HCT116 (cell line): Measurements from ENCODE around the gene SLC27A3. TPM values are rescaled to one million over a fixed set of nuclear protein-coding genes. Genes with fewer than 3 reads are reported as not detected.
A peak's percentile ranks its signal among the peaks of the same experiment; 100 is the strongest.

Experiments used
- ATAC-seq: fragments of 200-7000 bp; cut with Tn5 transposase; 2 replicates; pipeline ENCODE4 v1.9.1; 2020; ENCODE audit warnings: mild to moderate bottlenecking, moderate library complexity
- BruUV-seq: library from RNA; stranded (reverse); fragments of 400-500 nt; replicated peaks from 2 replicates; lab custom pipeline; 2021; lab: Mats Ljungman, UMichigan
- CTCF ChIA-PET: fragments of 300-600 bp; sonication (Branson Sonifier 250); formaldehyde crosslinking; loops from one replicate; lab custom pipeline; 2021; ENCODE audit warnings: antibody characterized with exemption; lab: Charles Lee
- POLR2A ChIA-PET: fragments of 300-600, 350-600 bp; sonication (Branson Sonifier 250); formaldehyde crosslinking; loops from one replicate; lab custom pipeline; 2021; ENCODE audit warnings: antibody characterized with exemption; lab: Charles Lee
- RAD21 ChIA-PET, 2 experiments: fragments of 300-600 bp; sonication (Branson Sonifier 250); formaldehyde crosslinking; loops; one replicate each; lab custom pipeline; 2023; ENCODE audit warnings: low total read pairs in 2 of 2; ENCODE audit not compliant: uncharacterized antibody in 2 of 2, unreplicated experiment in 2 of 2, low non-redundant PET in 1 of 2; lab: Charles Lee
- DNase-seq: peaks from one replicate; pipeline ENCODE4 v3.0.0-alpha.2; 2010; ENCODE audit warnings: low read depth, low spot score
- H2AFZ ChIP-seq: fragments of 200-600 bp; shearing (Covaris generic), sonication (generic); 2 replicates; pipeline ENCODE4 v1.6.1; 2017; ENCODE audit warnings: low read depth, mixed run types, mixed read lengths, antibody characterized with exemption, low read length; ENCODE audit not compliant: poor library complexity, severe bottlenecking
- H3K27ac ChIP-seq: 2 replicates; pipeline ENCODE4 v1.5.1; 2012; ENCODE audit warnings: low read depth, low read length
- H3K27me3 ChIP-seq: fragments of 200-600 bp; sonication (generic); 2 replicates; pipeline ENCODE4 v1.6.1; 2016; ENCODE audit warnings: mixed run types, low read length, mixed read lengths; ENCODE audit not compliant: insufficient read depth
- H3K36me3 ChIP-seq, 2 experiments: fragments of 200-500 bp in 1 of 2; fragments of 200-600 bp in 1 of 2; sonication (Bioruptor generic) in 1 of 2; sonication (generic) in 1 of 2; 2 replicates each; pipeline versions ENCODE4 v1.5.1 to v1.6.1; 2014 to 2016; ENCODE audit warnings: low read length in 2 of 2, inconsistent platforms in 1 of 2, mixed read lengths in 1 of 2, mixed run types in 1 of 2; ENCODE audit not compliant: insufficient read depth in 2 of 2, control insufficient read depth in 1 of 2
- H3K4me1 ChIP-seq, 2 experiments: fragments of 200-600 bp in 1 of 2; sonication (generic) in 1 of 2; 2 replicates each; pipeline versions ENCODE4 v1.5.1 to v1.6.1; 2012 to 2017; ENCODE audit warnings: low read length in 2 of 2, inconsistent platforms in 1 of 2, mild to moderate bottlenecking in 1 of 2, mixed read lengths in 1 of 2, mixed run types in 1 of 2, moderate library complexity in 1 of 2; ENCODE audit not compliant: insufficient read depth in 2 of 2, control insufficient read depth in 1 of 2
- H3K4me2 ChIP-seq: fragments of 200-600 bp; sonication (generic); 2 replicates; pipeline ENCODE4 v1.6.1; 2017; ENCODE audit warnings: mixed run types, low read length, mixed read lengths
- H3K4me3 ChIP-seq, 2 experiments: fragments of 200-600 bp in 1 of 2; sonication (generic) in 1 of 2; replicated peaks in 1 of 2; 2 replicates each; pipeline ENCODE4 v1.5.1; 2011 to 2016; ENCODE audit warnings: low read length in 2 of 2, control low read depth in 1 of 2, low read depth in 1 of 2, mild to moderate bottlenecking in 1 of 2, mixed read lengths in 1 of 2, mixed run types in 1 of 2
- H3K79me2 ChIP-seq: fragments of 200-600 bp; sonication (generic); 2 replicates; pipeline ENCODE4 v1.6.1; 2017; ENCODE audit warnings: mild to moderate bottlenecking, mixed run types, low read length, moderate library complexity, mixed read lengths; ENCODE audit not compliant: insufficient read depth
- H3K9ac ChIP-seq: fragments of 200-600 bp; sonication (generic); 2 replicates; pipeline ENCODE4 v1.6.1; 2016; ENCODE audit warnings: low read length, mixed read lengths
- H3K9me2 ChIP-seq: fragments of 200-600 bp; sonication (generic), shearing (Covaris generic); 2 replicates; pipeline ENCODE4 v1.6.1; 2017; ENCODE audit warnings: mixed run types, mild to moderate bottlenecking, moderate library complexity; ENCODE audit not compliant: insufficient read depth
- H3K9me3 ChIP-seq, 2 experiments: fragments of 200-500 bp in 1 of 2; fragments of 200-600 bp in 1 of 2; sonication (Bioruptor generic) in 1 of 2; sonication (generic) in 1 of 2; 2 replicates each; pipeline ENCODE4 v1.6.1; 2014 to 2017; ENCODE audit warnings: low read length in 2 of 2, mixed read lengths in 2 of 2, inconsistent platforms in 1 of 2, low read depth in 1 of 2, mild to moderate bottlenecking in 1 of 2, mixed run types in 1 of 2, moderate library complexity in 1 of 2; ENCODE audit not compliant: control insufficient read depth in 1 of 2, insufficient read depth in 1 of 2
- H4K20me1 ChIP-seq: fragments of 200-600 bp; sonication (generic), shearing (Covaris generic); 2 replicates; pipeline ENCODE4 v1.6.1; 2017; ENCODE audit warnings: mixed run types, mild to moderate bottlenecking, moderate library complexity; ENCODE audit not compliant: insufficient read depth
- ATF3 ChIP-seq: IDR thresholded peaks from 2 replicates; pipeline ENCODE4 v1.6.1; 2012
- CBX3 ChIP-seq: IDR thresholded peaks from 2 replicates; pipeline ENCODE4 v1.6.1; 2012; ENCODE audit warnings: low read depth
- EGR1 ChIP-seq: IDR thresholded peaks from 2 replicates; pipeline ENCODE4 v1.6.1; 2012; ENCODE audit warnings: low read depth
- ELF1 ChIP-seq: IDR thresholded peaks from 2 replicates; pipeline ENCODE4 v1.6.1; 2012; ENCODE audit warnings: low read depth, borderline replicate concordance
- EZH2 ChIP-seq: fragments of 200-600 bp; sonication (generic); IDR thresholded peaks from 2 replicates; pipeline ENCODE4 v1.6.1; 2017; ENCODE audit warnings: antibody characterized with exemption, mixed run types
- EZH2phosphoT487 ChIP-seq: fragments of 200-600 bp; IDR thresholded peaks from 2 replicates; pipeline ENCODE4 v1.6.1; 2018; ENCODE audit warnings: antibody characterized with exemption, borderline replicate concordance
- MAX ChIP-seq: IDR thresholded peaks from 2 replicates; pipeline ENCODE4 v1.6.1; 2012
- POLR2AphosphoS5 ChIP-seq: IDR thresholded peaks from 2 replicates; pipeline ENCODE4 v1.6.1; 2011; ENCODE audit warnings: mild to moderate bottlenecking, low read depth, low read length, moderate library complexity
- RAD21 ChIP-seq: IDR thresholded peaks from 2 replicates; pipeline ENCODE4 v1.6.1; 2012; ENCODE audit warnings: low read depth, mild to moderate bottlenecking
- REST ChIP-seq: IDR thresholded peaks from 2 replicates; pipeline ENCODE4 v1.6.1; 2012; ENCODE audit warnings: low read depth
- SIN3A ChIP-seq: IDR thresholded peaks from 2 replicates; pipeline ENCODE4 v1.6.1; 2012; ENCODE audit warnings: low read depth
- SP1 ChIP-seq: IDR thresholded peaks from 2 replicates; pipeline ENCODE4 v1.6.1; 2012; ENCODE audit warnings: low read depth
- SRF ChIP-seq: IDR thresholded peaks from 2 replicates; pipeline ENCODE4 v1.6.1; 2012; ENCODE audit warnings: low read depth
- TCF7L2 ChIP-seq: IDR thresholded peaks from 2 replicates; pipeline ENCODE4 v1.7.0; 2011; ENCODE audit warnings: borderline replicate concordance, inconsistent platforms; ENCODE audit not compliant: insufficient read depth, insufficient read length; ENCODE audit errors: extremely low read depth
- ZBTB33 ChIP-seq: IDR thresholded peaks from 2 replicates; pipeline ENCODE4 v1.6.1; 2011; ENCODE audit warnings: mild to moderate bottlenecking, low read length, moderate library complexity; ENCODE audit not compliant: insufficient replicate concordance; ENCODE audit errors: extremely low read depth
- ZFX ChIP-seq: fragments of 450-650 bp; IDR thresholded peaks from 2 replicates; pipeline ENCODE4 v1.6.1; 2017
- ZNF274 ChIP-seq: fragments of 200-500 bp; sonication (Bioruptor generic); IDR thresholded peaks from 2 replicates; pipeline ENCODE4 v1.6.1; 2014; ENCODE audit warnings: mild to moderate bottlenecking, low read depth, low read length, inconsistent platforms
- intact Hi-C: fragments of 100-400 bp; cut with micrococcal nuclease; formaldehyde crosslinking; loops from 2 replicates; pipeline ENCODE4 v1.10.0; 2022
- total RNA-seq: library from RNA; stranded (reverse); gene quantifications from one replicate; pipeline ENCODE4 v1.2.1, GENCODE V29; 2021; ENCODE audit not compliant: unreplicated experiment

Gene SLC27A3
- total RNA-seq, 1 experiment from 2014 or later = 14.3 TPM

- ChIA-PET POLR2A (no interaction called here), CTCF (no interaction called here), RAD21 (no interaction called here)
- H3K27ac ChIP-seq = peak overlapping the region; percentile 69
- H3K4me2 ChIP-seq = peak overlapping the region; percentile 99
- H3K4me3 ChIP-seq = peak overlapping the region; percentile 60 to 68
- H3K4me1 ChIP-seq = peaks cover 6 to 14% of the 10 kb centered on the region in 2 experiments
- peak overlapping the region; percentile 85 for H2AFZ ChIP-seq
- H3K79me2 ChIP-seq = no peaks in the 10 kb centered on the region
- peak; percentile 94 for ATAC-seq
- no peaks in the 10 kb centered on the region for H3K9me3 ChIP-seq
- H3K27me3 ChIP-seq = no peaks in the 10 kb centered on the region
- DNase-seq = peak; percentile 71
- H3K9ac ChIP-seq = peak overlapping the region; percentile 78
- BruUV-seq = TSS peak; percentile 97
- H4K20me1 ChIP-seq = no peaks in the 10 kb centered on the region
- intact Hi-C loops = loop anchor here (5.0 kb wide), 2 partner anchors 179 to 204 kb away; partner anchors contain the start of genes RAB13 and SLC39A1
- no peaks in the 10 kb centered on the region for H3K36me3 ChIP-seq
- no peaks in the 10 kb centered on the region for H3K9me2 ChIP-seq
- no peak for TF ChIP-seq ATF3
- TF ChIP-seq EZH2 = no peak
- no peak for TF ChIP-seq ZNF274
- TF ChIP-seq SIN3A = peak; percentile 54
- no peak; the same call in 1 of the 2 replicates for TF ChIP-seq ELF1
- no peak for TF ChIP-seq REST
- TF ChIP-seq POLR2AphosphoS5 = peak; percentile 99
- peak; percentile 77 for TF ChIP-seq MAX
- no peak for TF ChIP-seq SP1
- TF ChIP-seq RAD21 = peak; percentile 5; the same call in 1 of the 2 replicates
- no peak for TF ChIP-seq CBX3
- TF ChIP-seq TCF7L2 = peak; percentile 9
- TF ChIP-seq ZBTB33 = no peak
- TF ChIP-seq SRF = no peak
- TF ChIP-seq ZFX = peak; percentile 46; the same call in 1 of the 2 replicates
- peak; percentile 61 for TF ChIP-seq EGR1
- TF ChIP-seq EZH2phosphoT487 = no peak
These were observed 8.3 kb downstream of the SLC27A3 start for GRCh38 chr1:153783233-153784190.
